SK-N-MC (cell line): ENCODE measurements around the gene ELN.

Source experiments
- EZH2 ChIP-seq: fragments of 200-600 bp; sonication (generic); IDR thresholded peaks from one replicate; pipeline ENCODE4 v1.6.1; 2017; ENCODE audit warnings: antibody characterized with exemption
- FOXP2 ChIP-seq: optimal IDR thresholded peaks from 2 replicates; pipeline ENCODE3; 2011; ENCODE audit warnings: mild to moderate bottlenecking, moderate library complexity; ENCODE audit not compliant: insufficient read depth; ENCODE audit errors: extremely low read length, control extremely low read depth
- POLR2AphosphoS5 ChIP-seq: IDR thresholded peaks from 2 replicates; pipeline ENCODE4 v1.6.1; 2012; ENCODE audit warnings: mild to moderate bottlenecking, low read depth, low read length, borderline replicate concordance

DNA sequence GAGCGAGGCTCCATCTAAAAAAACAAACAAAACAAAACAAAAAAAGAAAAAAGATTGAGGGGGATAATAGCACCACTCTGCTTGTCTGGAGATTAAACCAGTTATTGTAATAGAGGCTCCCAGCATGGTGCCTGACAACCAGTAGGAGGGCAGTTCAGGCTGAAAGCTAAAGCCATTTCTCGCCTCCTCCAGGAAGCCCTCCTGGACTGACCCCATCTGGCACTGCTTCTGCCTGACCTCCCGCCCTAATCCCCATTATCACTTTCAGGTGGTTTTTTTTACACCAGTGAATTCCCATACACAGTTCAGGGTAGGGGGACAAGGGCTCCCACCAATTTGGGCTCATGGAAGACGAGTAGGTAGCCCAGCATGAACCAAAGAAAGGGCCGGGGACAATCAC is 8.8 kb upstream of the ELN start:
- TF ChIP-seq POLR2AphosphoS5 (no peak), EZH2 (no peak), FOXP2 (no peak)
